ES-I3 (cell line): ENCODE measurements around the gene XPC.

ENCODE experiments used
- H3K36me3 ChIP-seq: 2 replicates; pipeline ENCODE4 v1.6.1; 2013; ENCODE audit warnings: mild to moderate bottlenecking, low read length, control low read depth, moderate library complexity; ENCODE audit not compliant: insufficient read depth
- H3K4me1 ChIP-seq: 2 replicates; pipeline ENCODE4 v1.6.1; 2013; ENCODE audit warnings: mild to moderate bottlenecking, control low read depth, low read length; ENCODE audit not compliant: insufficient read depth
- H3K9ac ChIP-seq: 2 replicates; pipeline ENCODE4 v1.6.1; 2013; ENCODE audit warnings: low read depth, mild to moderate bottlenecking, low read length, moderate library complexity
- H3K9me3 ChIP-seq: 2 replicates; pipeline ENCODE4 v1.6.1; 2013; ENCODE audit warnings: mild to moderate bottlenecking, low read length, moderate library complexity; ENCODE audit not compliant: control insufficient read depth, insufficient read depth

Gene XPC

GRCh38 chr3:14133188-14133800 lies 45.1 kb downstream of the XPC start:
- Histone ChIP-seq H3K4me1 (no peaks in the 10 kb centered on the region), H3K9ac (no peak overlapping the region), H3K36me3 (peaks cover 19% of the 10 kb centered on the region), H3K9me3 (no peaks in the 10 kb centered on the region)

GRCh38 chr3:14132689-14133088 lies 45.7 kb downstream of the XPC start:
- H3K9me3 ChIP-seq, result no peaks in the 10 kb centered on the region
- H3K4me1 ChIP-seq, result no peaks in the 10 kb centered on the region
- no peak overlapping the region for H3K9ac ChIP-seq
- H3K36me3 ChIP-seq, result peaks cover 19% of the 10 kb centered on the region

- H3K9ac ChIP-seq, result no peak overlapping the region
- H3K9me3 ChIP-seq, result no peaks in the 10 kb centered on the region
- no peaks in the 10 kb centered on the region for H3K4me1 ChIP-seq
- peaks cover 19% of the 10 kb centered on the region for H3K36me3 ChIP-seq
These were observed 46.3 kb downstream of the XPC start for GRCh38 chr3:14132120-14132519.

GRCh38 chr3:14131134-14131533 lies 47.3 kb downstream of the XPC start:
- Histone ChIP-seq H3K36me3 (peaks cover 19% of the 10 kb centered on the region), H3K9ac (no peak overlapping the region), H3K4me1 (peaks cover 8% of the 10 kb centered on the region), H3K9me3 (no peaks in the 10 kb centered on the region)

GRCh38 chr3:14130707-14131106 lies 47.7 kb downstream of the XPC start:
- H3K9ac ChIP-seq, result no peak overlapping the region
- H3K4me1 ChIP-seq, result peaks cover 10% of the 10 kb centered on the region
- no peaks in the 10 kb centered on the region for H3K9me3 ChIP-seq
- peaks cover 19% of the 10 kb centered on the region for H3K36me3 ChIP-seq

DNA sequence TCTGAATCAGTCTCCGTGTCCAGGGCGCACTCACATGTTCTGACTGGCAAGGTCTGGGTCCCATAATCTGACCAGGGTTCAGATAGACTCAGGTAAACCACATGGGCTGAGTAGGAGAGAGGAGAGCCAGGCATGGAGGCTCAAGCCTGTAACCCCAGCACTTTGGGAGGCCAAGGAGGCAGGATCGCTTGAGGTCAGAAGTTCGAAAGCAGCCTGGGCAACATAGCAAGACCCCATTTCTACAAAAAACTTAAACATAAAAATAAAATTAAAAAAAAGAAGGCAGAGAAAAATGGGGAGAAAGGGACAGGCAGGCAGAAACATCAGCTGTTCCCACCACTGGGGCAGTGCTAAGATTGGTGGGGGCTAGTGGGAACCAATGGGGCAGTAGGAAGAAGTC lies 48.2 kb downstream of the XPC start:
- Histone ChIP-seq H3K9me3 (no peaks in the 10 kb centered on the region), H3K36me3 (peaks cover 19% of the 10 kb centered on the region), H3K9ac (no peak overlapping the region), H3K4me1 (peaks cover 10% of the 10 kb centered on the region)

- no peak overlapping the region for H3K9ac ChIP-seq
- peaks cover 12% of the 10 kb centered on the region for H3K36me3 ChIP-seq
- no peaks in the 10 kb centered on the region for H3K9me3 ChIP-seq
- peaks cover 10% of the 10 kb centered on the region for H3K4me1 ChIP-seq
These were observed 49.1 kb downstream of the XPC start for GRCh38 chr3:14129296-14129695.

DNA sequence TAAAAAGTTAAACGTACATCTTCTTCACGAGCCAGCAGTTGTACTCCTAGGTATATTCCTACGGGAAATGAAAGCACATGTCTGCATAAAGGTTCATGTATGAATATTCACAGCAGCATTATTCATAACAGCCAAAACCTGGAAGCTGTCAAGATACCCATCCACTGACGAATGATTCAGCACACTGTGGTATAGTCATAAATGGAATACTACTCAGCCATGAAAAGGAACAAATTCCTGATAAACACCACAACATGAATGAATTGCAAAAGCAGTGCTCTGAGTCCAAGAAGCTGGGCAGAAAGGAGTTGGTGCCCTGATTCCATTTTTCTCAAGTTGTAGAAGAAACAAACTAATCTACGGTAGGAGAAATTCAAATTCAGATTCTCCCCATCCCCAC lies 49.7 kb downstream of the XPC start:
- H3K9ac ChIP-seq, result no peak overlapping the region
- H3K36me3 ChIP-seq, result peaks cover 12% of the 10 kb centered on the region
- H3K4me1 ChIP-seq, result peaks cover 10% of the 10 kb centered on the region
- no peaks in the 10 kb centered on the region for H3K9me3 ChIP-seq

DNA sequence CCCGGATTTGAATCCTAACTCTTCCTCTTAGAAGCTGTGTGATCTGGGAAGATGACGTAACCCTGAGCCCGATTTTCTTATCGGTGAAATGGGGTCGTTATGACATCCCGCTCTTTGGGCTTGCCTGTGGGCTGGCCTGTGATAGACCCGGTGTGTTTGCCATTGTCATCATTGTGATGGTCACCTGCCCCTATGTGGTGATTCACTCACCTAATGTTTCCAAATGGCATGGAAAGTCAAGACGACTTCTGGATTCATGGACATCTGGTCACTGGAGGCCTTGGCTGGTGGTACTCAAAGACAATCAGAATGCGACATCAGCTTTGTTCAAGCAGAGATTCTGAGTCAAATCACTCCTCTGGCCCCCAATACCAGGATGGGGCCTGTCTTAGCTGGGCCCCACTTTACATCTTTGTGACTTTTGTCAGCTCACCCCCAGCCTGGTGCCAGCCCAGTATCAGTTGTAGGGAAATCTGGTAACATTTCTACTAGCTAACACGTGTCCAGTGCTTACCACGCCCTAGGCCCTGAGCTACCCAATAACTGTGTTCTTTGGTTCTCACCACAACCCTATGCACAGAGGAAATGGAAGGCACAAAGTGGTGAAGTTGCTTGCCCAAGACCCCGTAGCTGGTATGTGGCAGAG lies 50.8 kb downstream of the XPC start:
- Histone ChIP-seq H3K36me3 (peaks cover 12% of the 10 kb centered on the region), H3K9me3 (no peaks in the 10 kb centered on the region), H3K4me1 (peaks cover 16% of the 10 kb centered on the region), H3K9ac (no peak overlapping the region)

DNA sequence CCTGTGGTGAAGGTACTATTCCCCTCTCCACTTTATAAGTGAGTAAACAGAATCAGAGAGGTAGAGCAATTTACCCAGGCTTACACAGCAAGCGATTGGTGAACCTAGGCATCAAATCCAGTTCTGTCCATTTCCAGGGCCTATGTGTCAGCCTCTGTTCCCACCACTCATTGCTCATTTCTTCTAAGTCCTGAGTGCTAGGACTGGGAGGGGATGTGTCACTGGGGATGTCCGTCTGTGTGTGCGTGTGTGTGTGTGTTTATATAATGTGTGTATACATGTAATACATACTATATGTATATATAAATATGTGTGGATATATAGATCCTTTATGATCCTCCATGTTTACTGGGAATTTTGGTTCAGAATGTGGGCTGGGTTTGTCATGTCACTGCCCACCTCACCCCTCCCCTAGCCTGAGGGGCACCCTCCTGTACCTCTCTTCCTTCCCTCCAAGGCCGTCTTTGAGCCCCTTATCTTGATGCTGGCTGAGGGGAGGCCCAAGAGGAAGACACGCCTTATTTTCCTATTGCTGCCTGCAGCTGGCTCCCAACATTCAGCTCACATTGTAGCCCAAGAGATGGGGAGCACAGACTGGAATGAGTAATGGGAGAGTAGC lies 51.4 kb downstream of the XPC start:
- H3K4me1 ChIP-seq, result peaks cover 22% of the 10 kb centered on the region
- no peak overlapping the region for H3K9ac ChIP-seq
- peaks cover 12% of the 10 kb centered on the region; the same call in 1 of the 2 replicates for H3K36me3 ChIP-seq
- H3K9me3 ChIP-seq, result no peaks in the 10 kb centered on the region

DNA sequence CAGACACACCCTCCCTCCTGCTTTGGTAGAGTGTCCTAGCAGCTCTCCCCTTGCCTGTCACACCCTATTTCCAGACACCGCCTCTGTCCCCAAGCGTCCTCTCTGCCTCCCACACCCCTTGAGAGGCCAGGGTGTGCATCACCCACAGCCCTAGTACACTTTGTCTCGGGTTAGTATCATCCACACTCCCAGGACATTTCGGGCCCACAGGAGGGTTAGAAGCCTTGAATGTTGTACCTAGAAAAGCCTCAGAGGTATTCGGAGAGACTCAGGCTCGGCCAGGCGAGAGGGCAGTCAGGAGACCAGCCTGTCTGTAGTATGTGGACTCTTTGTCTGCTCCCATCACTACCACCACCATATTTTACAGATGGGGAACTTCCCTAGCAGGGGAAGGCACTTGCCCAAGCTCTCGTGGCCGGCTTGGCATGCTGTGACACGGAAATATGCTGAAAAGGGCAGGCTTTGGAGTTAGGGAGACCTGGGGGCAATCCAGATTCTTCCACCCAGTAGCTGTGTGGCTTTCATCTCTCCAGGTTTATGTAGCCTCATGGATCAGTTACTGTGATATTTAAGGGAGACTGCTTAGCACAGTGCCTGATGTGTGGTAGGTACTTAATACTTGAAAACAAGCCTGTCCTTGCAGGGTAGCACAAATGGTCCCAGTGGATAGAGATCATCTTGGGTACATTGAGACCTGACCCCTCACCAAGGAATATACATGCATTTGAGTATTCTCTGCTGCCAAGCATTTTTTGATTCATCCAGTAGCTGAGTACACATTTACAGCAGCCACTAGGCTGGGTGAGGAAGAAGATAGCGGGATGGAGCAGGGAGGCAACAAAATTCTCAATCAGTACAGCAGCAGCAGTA lies 52.1 kb downstream of the XPC start:
- Histone ChIP-seq H3K36me3 (peaks cover 11% of the 10 kb centered on the region; the same call in 1 of the 2 replicates), H3K9me3 (no peaks in the 10 kb centered on the region), H3K9ac (peak overlapping the region; percentile 74), H3K4me1 (peaks cover 25% of the 10 kb centered on the region)

GRCh38 chr3:14125193-14126016 lies 53.0 kb downstream of the XPC start:
- Histone ChIP-seq H3K36me3 (peaks cover 8% of the 10 kb centered on the region; the same call in 1 of the 2 replicates), H3K4me1 (peaks cover 26% of the 10 kb centered on the region)

GRCh38 chr3:14124615-14125192 lies 53.7 kb downstream of the XPC start, which contains the start of the genes CHCHD4 and TMEM43:
Gene CHCHD4, minus strand, starts transcription at chr3:14124870. Its CDS starts 194 bp downstream, at chr3:14124676.
Gene TMEM43, plus strand, starts transcription at chr3:14125052. Its CDS starts 142 bp downstream, at chr3:14125194.
- Histone ChIP-seq H3K36me3 (peaks cover 11% of the 10 kb centered on the region), H3K9me3 (no peaks in the 10 kb centered on the region), H3K4me1 (peaks cover 26% of the 10 kb centered on the region)

More at GRCh38 chr3:14125193-14126016, 53.0 kb downstream of the XPC start:
- Histone ChIP-seq H3K9me3 (no peaks in the 10 kb centered on the region), H3K9ac (peak overlapping the region; percentile 74)

More at GRCh38 chr3:14124615-14125192, 53.7 kb downstream of the XPC start, which contains the start of the genes CHCHD4 and TMEM43:
- peak within 1 kb of the TSS; percentile 74 for H3K9ac ChIP-seq
